Cerebellar cortex (tissue), 1 donor: ENCODE measurements around the gene UBE2F.

Source experiments
- DNase-seq: peaks from one replicate; pipeline ENCODE4 v3.0.0-alpha.2; 2015; ENCODE audit warnings: low spot score

The UBE2F gene

GRCh38 chr2:237966565-237967462, at the start of gene UBE2F:
Gene UBE2F, plus strand, starts transcription at chr2:237967014. Its CDS starts 6,094 bp downstream, at chr2:237973108.
- DNase-seq = peak; percentile 95

- no peak for DNase-seq
Observed at GRCh38 chr2:237917696-237918374, 49.0 kb upstream of the UBE2F start.

GRCh38 chr2:237919593-237919992, 47.2 kb upstream of the UBE2F start:
- DNase-seq = no peak

GRCh38 chr2:237920673-237921072, 46.1 kb upstream of the UBE2F start:
- no peak for DNase-seq

- DNase-seq = no peak
Observed at GRCh38 chr2:237921967-237922492, 44.8 kb upstream of the UBE2F start.

- peak; percentile 20 for DNase-seq
Observed at GRCh38 chr2:237922641-237923361, 44.0 kb upstream of the UBE2F start.

GRCh38 chr2:237923481-237924163, 43.2 kb upstream of the UBE2F start:
- peak; percentile 36 for DNase-seq

- no peak for DNase-seq
Observed at GRCh38 chr2:237924164-237924534, 42.7 kb upstream of the UBE2F start.

- no peak for DNase-seq
Observed at GRCh38 chr2:237927135-237927534, 39.7 kb upstream of the UBE2F start.

GRCh38 chr2:237927986-237928385, 38.8 kb upstream of the UBE2F start:
- no peak for DNase-seq

GRCh38 chr2:237929979-237930378, 36.8 kb upstream of the UBE2F start:
- DNase-seq = no peak

- no peak for DNase-seq
Observed at GRCh38 chr2:237931205-237931721, 35.6 kb upstream of the UBE2F start.

GRCh38 chr2:237932731-237933131, 34.1 kb upstream of the UBE2F start:
- no peak for DNase-seq

GRCh38 chr2:237934186-237934585, 32.6 kb upstream of the UBE2F start:
- no peak for DNase-seq

GRCh38 chr2:237935740-237936452, 30.9 kb upstream of the UBE2F start:
- no peak for DNase-seq

- DNase-seq = no peak
Observed at GRCh38 chr2:237939251-237939650, 27.6 kb upstream of the UBE2F start.

- no peak for DNase-seq
Observed at GRCh38 chr2:237940828-237941227, 26.0 kb upstream of the UBE2F start.

GRCh38 chr2:237941239-237941638, 25.6 kb upstream of the UBE2F start:
- no peak for DNase-seq

- no peak for DNase-seq
Observed at GRCh38 chr2:237942513-237942899, 24.3 kb upstream of the UBE2F start.

- no peak for DNase-seq
Observed at GRCh38 chr2:237943395-237944094, 23.3 kb upstream of the UBE2F start.
